Measurements from ENCODE around the gene DGCR2.
"Not testable (repeated sequence)": the region's sequence is repeated elsewhere in the genome, so short reads cannot be mapped to it uniquely, and the experiment has no call there.

GRCh38 chr22:19030226-19030888, 91.9 kb downstream of the DGCR2 start:
- TF ChIP-seq CTCF (IDR thresholded peaks at IDR 0.05; ENCODE audit: insufficient read depth, low read length, poor library complexity, severe bottlenecking); EZH2phosphoT487 (conservative IDR thresholded peaks at IDR 0.05; ENCODE audit: low read length): not testable (repeated sequence)
